ENCODE results near the gene VPS45.
"Not testable (repeated sequence)": the region's sequence is repeated elsewhere in the genome, so short reads cannot be mapped to it uniquely, and the experiment has no call there.

The VPS45 gene, protein sequence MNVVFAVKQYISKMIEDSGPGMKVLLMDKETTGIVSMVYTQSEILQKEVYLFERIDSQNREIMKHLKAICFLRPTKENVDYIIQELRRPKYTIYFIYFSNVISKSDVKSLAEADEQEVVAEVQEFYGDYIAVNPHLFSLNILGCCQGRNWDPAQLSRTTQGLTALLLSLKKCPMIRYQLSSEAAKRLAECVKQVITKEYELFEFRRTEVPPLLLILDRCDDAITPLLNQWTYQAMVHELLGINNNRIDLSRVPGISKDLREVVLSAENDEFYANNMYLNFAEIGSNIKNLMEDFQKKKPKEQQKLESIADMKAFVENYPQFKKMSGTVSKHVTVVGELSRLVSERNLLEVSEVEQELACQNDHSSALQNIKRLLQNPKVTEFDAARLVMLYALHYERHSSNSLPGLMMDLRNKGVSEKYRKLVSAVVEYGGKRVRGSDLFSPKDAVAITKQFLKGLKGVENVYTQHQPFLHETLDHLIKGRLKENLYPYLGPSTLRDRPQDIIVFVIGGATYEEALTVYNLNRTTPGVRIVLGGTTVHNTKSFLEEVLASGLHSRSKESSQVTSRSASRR

DNA sequence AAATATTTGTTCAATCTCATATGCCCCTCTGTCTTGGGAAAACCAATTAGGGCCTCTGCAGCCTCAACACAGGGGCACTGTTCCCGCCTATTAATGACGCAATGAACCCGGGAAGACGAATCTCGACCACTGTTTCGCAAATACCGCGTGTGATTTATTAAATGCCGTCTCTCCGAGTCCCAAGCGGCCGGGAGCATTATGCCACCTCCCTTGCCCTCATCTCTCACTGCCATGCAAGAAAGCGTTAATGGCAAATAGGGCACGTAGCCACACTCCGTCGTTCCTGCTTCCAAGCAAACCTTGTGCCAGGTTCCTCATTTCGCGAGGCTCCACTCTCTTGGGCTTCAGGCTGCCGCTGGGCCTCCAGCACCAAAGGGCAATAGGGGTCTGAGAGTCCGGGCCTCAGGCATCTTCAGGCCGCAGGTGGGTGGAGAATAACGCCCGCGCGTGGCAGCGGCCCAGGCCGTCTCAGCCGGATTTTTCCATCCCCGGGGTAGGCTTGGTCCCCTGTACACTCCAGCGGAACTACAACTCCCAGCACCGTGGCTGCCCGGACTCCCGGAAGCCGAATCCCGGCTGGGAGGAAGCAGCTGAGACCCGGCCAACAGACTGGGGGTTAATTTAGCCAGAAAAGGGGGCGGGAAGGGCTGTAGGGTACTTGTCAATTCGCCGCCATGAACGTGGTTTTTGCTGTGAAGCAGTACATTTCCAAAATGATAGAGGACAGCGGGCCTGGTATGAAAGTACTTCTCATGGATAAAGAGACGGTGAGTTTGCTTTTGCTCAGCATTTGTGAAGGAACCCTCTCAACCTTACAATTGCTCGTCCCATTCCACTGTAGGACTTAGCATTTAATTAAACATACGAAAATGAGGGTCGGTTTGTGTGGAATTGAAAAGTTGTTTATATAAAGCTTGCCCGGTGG is at the start of gene VPS45:
Gene VPS45 (plus strand): TSS at position 593 of the 925 bp plus-strand sequence. CDS start 82 bp downstream, at position 675.
- DNase-seq: peak; percentile 96 to 98 (median 97)

DNA sequence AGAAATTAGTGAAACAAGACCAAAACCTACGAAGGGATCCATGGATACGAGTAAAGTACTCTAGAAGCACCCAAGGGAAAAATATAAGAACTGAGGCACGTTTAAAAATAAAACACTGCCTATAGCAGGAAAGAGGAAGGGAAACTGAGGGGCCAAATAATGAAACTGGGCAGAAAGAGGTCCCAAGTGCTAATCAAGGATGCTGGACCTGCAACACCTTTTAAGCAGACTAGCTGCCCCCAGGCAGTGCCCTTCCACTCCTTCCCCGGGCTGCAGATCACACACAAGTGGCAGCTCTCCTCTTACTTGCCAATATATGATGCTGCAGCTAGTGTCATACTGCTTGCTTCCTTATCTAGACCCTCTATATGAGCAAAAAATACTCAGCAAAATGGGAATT is 49.4 kb upstream of the VPS45 start:
- no peak for DNase-seq

DNA sequence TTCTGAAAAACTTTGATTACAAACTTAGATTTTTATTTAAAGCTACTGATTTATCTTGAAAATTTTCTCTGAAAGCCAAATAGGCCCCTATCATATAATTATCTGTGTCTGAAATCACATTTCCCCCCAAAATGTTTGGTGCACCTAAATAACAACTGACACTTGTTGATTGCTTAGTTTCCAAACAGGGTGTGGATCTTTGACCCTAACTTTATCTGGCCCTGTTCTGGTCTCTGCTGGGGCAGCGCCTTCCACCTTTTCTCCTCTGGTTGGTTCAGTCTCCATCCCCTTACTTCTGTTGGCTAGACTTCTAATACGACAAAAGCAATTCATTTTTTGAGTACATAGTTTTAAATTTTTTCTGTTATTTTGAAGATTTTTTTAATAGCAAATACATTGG is 46.9 kb upstream of the VPS45 start:
- no peak for DNase-seq

DNA sequence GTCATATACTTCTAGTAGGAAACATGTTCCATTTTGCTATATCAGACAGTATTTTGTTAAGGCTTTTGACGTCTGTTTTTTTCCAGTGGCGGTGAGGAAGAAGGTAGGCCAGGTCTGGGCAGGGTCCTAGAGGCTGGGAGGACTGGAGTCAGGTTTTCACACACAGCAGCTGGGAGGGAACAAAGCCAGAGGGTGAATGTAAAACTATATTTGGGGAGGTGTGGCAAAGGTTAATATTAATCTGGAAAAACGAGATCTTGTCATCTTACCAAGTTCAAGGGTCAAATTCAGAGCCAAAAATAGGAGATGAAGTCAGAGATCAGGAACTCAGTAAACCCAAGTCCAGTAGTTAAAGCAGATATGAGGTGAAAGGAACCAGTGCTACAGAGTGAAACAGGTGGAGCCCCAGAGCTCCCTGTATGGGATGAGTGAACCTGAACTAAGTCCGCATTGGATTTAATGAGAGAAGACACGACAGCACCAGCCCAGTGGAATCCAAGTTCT is 46.3 kb upstream of the VPS45 start:
- no peak for DNase-seq

DNA sequence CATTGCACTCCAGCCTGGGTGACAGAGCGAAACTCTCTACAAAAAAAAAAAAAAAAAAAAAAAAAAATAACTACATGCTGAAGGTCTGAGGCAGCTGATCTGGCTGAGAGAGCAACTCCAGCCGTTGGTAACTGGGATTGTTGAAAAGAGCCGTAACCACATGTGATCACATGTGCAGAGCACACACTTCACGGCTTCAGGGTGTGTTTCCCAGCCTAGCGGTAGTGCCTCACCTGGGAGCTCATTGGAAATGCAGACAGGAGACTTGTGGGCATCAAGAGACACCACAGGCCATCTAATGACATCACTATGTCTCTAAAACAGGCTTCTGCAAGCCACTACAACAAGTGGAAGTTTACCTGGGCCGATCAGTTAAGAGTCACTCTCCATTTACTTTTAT is 45.2 kb upstream of the VPS45 start:
- peak in 1 of 3 experiments; percentile 94 for DNase-seq

DNA sequence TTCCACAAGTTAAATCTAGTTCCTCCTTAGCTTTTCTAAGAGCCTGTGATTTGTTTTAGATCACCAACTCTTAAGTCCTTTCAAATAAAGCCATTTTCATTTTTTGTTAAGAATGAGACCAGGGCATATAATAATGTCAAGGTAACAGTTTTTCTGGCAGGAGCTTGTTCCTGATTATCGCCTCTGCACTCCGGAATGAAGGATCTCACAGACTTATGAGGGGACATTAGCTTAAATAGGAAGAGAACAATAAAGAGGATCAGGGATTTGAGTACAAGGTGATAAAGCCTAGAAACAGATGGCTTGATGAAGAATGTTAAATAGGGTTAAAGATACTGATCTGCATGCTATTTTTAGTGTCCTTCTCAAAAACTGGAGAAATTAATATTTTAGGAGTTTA is 43.4 kb upstream of the VPS45 start:
- DNase-seq: no peak

DNA sequence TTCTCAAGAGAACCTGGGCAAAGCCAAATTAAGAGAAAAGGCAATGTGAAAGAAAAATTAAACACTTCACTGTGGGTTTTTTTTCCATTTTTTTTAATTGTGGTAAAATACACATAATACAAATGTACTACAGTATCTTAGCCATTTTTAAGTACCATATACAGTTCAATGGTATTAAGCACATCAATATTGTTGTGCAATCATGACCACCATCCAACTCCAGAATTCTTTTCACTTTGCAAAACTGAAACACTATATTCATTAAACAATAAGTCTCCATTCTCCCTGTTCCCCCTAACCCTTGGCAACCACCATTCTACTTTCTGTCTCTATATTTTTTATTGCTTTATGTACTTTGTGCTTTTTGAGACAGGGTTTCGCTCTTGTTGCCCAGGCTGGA is 39.3 kb upstream of the VPS45 start:
- no peak for DNase-seq

DNA sequence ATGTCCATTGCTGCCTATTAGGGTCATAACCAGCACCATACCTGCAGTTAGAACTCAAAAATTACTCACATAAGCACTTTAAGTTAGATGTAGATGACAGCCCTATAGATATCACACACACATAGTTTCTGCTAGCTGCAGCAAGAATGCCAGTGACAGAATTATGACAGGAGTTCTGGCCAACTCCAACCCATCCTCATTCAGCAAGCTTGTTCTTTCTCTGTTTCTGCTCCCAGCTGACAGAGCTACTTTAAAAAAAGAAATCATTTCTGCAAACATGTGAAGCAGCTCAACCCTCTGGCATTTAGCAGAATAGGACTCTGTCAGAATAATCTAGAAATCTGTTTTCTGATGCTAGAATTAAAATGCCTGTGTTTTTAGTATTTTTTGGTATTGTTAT is 33.2 kb upstream of the VPS45 start:
- no peak for DNase-seq

DNA sequence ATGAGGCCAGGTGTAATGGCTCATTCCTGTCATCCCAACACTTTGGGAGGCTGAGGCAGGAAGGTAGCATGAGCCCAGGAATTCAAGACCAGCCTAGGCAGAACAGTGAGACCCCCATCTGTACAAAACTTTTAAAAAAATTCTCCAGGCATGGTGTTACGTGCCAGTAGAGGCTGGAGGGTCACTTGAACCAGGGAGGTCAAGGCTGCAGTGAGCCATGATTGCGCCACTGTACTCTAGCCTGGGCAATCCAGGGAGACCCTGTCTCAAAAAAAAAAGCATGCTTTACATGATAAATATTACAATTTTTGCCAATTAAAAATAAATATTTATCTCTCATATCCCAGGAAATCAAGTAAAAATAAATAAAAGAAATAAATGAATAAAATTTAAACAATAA is 17.6 kb upstream of the VPS45 start:
- no peak for DNase-seq

DNA sequence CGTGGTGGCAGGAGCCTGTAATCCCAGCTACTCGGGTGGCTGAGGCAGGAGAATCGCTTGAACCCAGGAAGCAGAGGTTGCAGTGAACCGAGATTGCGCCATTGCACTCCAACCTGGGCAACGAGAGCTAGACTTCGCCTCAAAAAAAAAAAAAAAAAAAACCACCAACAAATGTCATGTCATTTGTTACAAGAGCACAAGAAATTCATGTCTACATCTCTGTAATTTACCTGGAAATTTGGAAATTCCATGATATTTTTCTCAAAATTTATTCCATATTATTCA is 16.5 kb upstream of the VPS45 start:
- no peak for DNase-seq

DNA sequence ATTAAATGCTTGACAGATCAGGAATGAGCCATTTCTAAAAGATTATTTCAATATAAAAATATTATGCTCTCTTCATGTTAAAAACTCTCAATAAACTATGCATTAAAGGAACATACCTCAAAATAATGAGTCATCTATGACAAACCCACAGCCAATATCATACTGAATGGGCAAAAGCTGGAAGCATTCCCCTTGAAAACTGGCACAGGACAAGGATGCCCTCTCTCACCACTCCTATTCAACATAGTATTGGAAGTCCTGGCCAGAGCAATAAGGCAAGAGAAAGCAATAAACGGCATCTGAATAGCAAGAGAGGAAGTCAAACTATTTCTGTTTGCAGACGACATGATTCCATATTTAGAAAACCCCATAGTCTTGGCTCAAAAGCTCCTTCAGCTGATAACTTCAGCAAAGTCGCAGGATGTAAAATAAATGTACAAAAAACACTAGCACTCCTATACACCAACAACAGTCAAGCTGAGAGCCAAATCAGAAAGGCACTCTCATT is 15.6 kb upstream of the VPS45 start:
- DNase-seq: not testable (repeated sequence)

DNA sequence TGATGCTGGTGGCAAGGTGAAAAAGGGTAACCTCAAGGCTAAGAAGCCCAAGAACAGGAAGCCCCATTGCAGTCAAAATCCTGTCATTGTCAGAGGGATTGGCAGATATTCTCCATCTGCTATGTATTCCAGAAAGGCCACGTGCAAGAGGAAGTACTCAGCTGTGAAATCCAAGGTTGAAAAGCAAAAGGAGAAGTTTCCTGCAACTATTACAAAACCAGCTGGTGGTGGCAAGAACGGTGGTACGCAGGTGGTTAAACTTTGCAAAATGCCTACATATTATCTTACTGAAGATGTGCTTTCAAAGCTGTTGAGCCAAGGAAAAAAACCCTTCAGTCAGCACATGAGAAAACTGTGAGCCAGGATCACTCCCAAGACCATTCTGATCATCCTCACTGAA is 13.7 kb upstream of the VPS45 start:
- DNase-seq: no peak

DNA sequence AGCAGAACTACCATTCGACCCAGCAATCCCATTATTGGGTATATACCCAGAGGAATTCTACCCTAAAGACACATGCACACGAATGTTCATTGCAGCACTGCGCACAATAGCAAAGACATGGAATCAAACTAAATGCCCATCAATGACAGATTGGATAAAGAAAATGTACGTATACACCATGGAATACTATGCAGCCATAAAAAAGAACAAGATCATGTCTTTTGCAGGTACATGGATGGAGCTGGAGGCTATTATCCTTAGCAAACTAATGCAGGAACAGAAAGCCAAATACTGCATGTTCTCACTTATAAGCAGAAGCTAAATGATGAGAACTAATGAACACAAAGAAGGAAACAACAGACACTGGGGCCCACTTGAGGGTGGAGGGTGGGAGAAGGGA is 12.1 kb upstream of the VPS45 start:
- DNase-seq: not testable (repeated sequence)

DNA sequence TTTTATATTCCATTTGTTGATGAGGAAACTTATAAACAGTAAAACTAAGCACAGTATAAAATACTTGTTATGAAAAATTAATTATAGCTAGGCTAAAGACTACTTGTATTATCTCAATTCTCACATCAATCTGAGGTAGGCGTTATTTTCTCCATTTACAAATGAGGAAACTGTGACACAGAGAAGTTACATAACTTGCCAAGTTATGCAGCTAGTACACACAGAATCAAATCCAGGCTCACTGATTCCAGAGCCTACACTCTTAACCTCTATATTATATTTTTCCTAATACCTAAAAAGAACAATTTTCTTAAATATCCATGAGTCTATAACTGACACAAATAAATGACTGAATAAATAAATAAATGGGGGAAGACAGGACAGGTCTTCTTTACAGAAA is 11.2 kb upstream of the VPS45 start:
- no peak for DNase-seq

DNA sequence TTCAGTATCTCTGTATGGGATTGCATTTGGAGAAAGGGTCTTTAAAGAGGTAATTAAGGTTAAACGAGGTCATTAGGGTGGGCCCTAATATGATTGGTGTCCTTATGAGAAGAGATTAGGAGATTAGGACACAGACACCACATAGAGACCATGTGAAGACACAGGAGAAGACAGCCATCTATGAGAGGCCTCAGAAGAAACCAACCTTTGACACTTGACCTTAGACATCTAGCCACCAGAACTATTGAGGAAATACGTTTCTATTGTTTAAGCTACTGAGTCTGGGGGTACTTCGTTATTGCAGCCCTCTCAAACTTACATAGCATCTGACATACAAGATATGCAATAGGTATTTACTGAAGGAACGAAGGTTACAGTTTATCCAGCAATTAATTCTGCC is 7.3 kb upstream of the VPS45 start:
- no peak for DNase-seq

DNA sequence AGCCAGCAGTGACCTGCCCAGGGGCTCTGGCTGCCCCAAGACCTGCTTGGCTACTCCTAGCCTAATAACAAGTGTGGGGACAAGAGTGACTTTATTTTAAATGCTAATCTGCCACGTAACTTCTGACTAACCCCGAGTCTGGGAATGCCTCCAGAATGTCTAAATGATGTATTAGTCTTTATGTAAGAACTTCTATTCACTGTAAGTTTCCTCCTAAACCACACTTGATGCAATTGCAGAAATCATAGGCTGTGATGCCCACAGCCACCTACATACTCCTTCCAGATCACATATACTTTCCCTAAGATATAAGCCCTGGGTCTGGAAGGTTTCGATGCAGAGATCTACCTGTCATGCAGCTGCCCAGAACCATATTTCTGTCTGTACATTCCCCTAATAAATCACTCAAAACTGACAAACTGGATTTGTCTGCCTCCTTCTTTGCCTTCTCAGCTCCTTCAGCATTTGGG is 5.9 kb upstream of the VPS45 start:
- DNase-seq: no peak

DNA sequence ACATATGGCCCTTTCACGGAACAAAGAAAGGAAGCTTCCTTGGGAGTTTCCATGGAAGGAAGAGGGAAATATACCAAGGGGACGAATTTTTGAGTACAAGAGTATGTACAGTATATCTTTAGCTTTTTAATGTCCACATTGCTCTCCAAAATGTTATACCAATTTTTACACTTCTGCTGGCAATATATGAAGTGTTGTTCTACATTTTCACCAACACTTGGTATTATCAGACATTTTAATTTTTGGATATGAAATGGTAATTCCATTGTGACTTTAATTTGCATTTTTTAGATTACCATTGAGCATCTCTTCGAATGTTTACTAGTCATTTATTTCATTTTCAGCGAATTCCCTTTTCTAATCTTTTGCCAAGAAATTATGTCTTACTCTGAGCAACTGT is 5.5 kb upstream of the VPS45 start:
- DNase-seq: no peak

DNA sequence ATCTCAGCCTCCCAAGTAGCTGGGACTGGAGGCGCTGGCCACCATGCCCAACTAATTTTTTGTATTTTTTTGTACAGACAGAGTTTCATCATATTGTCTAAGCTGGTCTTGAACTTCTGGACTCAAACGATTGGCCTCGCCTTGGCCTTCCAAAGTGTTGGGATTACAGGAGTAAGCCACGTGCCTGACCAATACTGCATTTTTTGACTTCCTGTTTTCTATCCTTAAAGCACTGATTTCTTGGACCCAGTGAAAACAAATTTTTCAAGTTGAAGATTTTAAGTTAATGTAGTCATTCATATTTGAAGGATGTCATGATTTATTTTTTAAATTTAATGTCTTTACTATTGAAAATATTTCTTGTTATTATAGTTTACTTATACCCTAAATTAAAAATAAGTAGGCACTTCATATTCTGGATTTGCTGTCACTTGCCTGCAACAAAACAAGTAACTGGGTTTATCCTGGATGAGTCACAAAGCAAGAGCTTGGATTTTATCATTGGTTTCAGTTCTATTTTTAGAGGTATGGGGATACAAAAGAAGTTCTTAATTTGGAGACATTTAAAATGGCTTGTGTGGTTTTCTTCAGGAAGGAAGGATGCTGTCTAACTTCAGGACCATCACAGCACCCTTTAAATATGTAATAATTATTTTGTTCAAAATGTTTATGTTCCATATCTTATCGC is 2.2 kb upstream of the VPS45 start:
- no peak for DNase-seq

DNA sequence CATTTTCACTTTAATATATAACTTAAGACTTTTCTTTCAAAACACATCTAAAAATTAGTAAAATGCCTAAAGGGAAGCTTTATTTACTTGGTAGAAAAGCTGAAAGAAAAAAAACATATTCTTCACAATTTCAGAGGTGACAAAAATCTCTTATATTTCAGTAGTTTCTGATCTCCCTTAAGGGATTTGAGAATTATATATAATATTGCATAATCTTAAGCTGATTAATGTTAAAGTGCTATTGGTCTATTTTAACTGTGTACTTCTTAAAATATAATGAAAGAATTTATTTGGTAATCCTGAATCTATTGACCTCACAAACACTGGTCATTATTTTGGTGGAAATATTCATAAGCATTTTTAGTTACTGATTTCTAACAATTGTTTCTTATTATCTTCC is 1.2 kb upstream of the VPS45 start:
- DNase-seq: no peak

DNA sequence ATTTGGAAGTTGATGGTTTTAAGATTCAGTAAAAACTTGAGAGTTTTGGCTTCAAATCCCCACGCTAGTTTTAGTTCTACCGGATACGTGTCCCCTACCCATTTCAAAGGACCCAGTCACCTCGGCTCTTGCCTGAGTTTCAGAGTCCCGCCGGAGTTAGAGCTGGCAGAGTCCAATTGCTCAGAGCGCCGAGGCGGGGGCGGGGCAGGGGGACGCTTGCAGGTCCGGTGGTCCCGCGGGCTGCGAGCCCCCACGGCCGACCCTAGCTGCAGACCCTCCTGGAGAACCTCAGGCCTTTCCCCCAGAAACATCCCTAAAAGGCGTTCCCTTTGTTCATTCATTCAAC is 765 bp upstream of the VPS45 start:
- DNase-seq: peak; percentile 84 to 93 (median 87)

DNA sequence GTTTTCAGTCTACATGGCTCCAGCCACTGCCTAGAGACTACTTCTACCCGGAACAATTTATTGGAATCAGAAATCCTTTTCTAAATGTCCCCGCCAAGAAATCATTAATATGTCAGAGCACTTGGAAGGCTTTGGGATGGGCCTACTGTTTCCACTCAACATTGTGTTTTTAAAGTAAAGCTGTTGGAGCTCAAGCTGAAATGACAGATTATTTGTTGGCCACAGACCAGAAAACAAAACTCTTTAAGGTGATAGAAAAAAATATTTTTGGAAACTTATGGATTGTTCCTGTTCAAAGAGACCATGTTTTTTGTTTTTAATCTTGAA is 496 bp downstream of the VPS45 start:
- DNase-seq: peak in 1 of 3 experiments; percentile 40

DNA sequence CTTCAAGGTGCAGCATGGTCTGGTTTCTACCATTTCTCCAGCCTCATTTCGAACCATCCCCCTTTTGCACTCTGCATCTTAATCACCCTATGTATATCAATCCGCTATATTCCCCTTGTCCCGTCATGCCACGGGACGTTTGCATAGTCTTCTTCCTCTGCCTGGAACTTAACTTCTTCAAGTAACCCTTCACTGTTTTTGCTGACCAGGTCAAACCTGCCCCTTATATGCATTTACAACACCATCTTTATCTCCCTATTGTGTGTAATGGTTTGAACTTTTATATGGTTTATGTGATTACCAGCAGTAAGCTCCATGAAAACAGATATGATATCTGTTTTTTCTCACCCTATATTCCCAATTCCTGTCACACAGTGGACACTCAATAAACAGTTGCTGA is 2.3 kb downstream of the VPS45 start:
- DNase-seq: no peak

DNA sequence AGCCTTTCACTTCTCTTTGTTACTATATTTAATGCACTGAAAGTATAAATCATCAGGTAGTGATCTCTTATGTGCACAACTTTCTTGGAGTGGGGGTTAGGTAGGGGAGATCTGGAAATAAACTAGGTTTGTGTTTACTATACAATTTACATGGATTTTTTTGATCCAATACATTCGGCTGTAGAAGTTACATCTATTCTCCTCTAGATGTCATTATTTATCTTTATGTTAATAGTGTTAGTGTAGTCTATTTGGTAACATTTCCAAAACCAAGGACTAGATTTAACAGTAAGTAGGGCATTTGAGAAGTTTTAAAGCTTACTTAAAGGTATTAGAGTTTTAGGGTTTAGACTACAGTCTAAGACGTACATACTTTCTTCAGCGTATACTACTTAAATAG is 5.4 kb downstream of the VPS45 start:
- peak in 1 of 3 experiments; percentile 12 for DNase-seq

All from NCI-H1417 (cell line).